GM13976 (cell line): ENCODE results near the gene CCDC188.

Experiments used
- DNase-seq: peaks from one replicate; pipeline ENCODE4 v3.0.0; 2012; ENCODE audit warnings: low spot score
- CTCF ChIP-seq: IDR thresholded peaks from 2 replicates; pipeline ENCODE4 v1.5.1; 2012; ENCODE audit warnings: borderline replicate concordance, mild to moderate bottlenecking; ENCODE audit not compliant: insufficient read depth; ENCODE audit errors: extremely low read depth, missing control alignments, control extremely low read depth
- in situ Hi-C: fragments of 300-500 bp; cut with MboI; formaldehyde crosslinking; loops from one replicate; pipeline ENCODE4 v1.12.0; 2022; ENCODE audit warnings: low sequenced_read_pairs, mixed read lengths, inconsistent platforms; ENCODE audit not compliant: unreplicated experiment

The CCDC188 gene

GRCh38 chr22:20153945-20154344 is 3.1 kb upstream of the CCDC188 start:
- in situ Hi-C loops: loop anchor here (10.0 kb wide), 2 partner anchors 101 to 141 kb away; no protein-coding TSS in a partner anchor
- no peak for DNase-seq
- TF ChIP-seq CTCF: no peak

DNA sequence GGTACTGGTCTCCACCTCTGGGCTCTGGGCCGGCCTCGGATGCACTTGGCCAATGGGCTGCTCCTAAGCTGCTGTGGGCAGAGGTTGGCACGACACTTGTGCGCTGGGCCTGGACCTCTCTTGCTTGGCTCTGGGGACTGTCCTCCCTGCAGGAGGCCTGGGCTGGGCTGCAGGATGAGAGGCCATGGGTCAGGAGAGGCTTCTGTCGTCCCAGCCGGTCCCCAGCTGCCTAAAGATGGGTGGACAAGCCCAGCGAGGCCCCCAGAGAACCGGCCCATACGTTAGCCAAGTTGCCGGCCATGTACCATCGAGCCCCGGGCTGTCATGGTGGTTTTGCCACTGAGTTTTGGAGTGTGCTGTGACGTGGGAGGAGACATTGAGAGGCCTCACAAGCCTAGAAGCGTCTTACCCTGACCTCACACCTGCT is 1.6 kb upstream of the CCDC188 start:
- DNase-seq: no peak
- in situ Hi-C loops: loop anchor here (10.0 kb wide), 2 partner anchors 102 to 142 kb away; no protein-coding TSS in a partner anchor
- no peak for TF ChIP-seq CTCF

DNA sequence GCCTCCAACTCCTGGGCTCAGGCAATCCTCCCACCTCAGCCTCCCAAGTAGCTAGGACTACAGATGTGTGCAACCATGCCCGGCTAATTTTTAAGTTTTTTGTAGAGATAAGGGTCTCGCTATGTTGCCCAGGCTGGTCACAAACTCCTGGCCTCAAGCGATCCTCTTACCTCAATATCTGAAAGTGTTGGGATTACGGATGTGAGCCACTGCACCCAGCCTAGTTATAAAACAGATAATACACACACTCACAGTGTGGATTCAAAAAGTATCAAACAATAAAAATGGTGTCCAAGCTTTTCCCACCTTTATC is 377 bp upstream of the CCDC188 start:
- no peak for TF ChIP-seq CTCF
- no peak for DNase-seq
- in situ Hi-C loops: loop anchor here (10.0 kb wide), 2 partner anchors 104 to 144 kb away; no protein-coding TSS in a partner anchor

DNA sequence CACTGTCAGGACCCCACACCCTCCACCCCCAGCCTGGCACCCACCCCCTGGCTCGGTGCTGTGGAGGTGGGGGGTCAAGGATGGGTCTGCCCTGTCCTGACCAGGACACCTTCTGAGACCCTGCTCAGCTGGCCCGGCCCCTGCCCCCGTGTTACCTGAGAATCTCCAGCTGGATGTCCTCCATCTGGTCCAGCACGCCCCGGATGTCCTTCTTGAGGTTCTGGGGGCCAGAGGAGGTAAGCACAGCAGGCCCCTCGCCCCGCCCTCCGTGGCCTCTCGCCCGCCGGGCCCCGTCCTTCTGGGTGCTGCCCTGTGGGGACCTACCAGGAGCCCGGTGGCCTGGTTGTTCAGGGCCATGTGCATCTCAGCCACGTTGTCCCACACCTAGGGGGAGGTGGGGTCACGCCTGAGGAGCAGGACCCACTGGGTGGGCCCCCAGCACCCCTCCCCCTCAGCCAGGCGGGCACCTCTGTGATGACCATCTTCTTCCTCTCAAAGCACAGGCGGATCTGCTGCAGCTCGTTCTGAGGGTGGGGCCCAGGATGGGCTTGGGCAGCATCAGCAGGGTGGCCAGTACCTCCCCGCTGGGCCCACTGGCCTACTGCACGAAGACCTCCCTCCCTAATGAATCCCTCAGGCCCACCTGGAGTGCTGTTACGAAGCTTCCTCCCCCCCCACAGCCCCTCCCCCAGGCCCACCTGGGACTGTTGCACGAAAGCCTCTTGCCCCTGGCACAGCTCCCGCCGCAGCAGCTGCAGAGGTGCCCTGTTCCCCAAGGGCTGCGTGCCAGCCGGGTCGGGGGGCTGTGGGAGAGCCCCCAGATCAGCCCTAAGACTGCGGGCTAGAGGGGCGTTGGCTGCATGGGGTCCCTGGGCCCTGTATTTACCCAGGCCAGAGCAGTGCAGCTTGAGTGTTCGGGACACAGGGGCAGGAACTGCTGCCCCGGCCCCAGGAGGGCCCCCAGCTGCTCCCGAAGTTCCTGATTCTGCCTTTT is 1.3 kb downstream of the CCDC188 start:
- TF ChIP-seq CTCF: no peak
- in situ Hi-C loops: loop anchor here (10.0 kb wide), 2 partner anchors 105 to 145 kb away; no protein-coding TSS in a partner anchor
- no peak for DNase-seq

DNA sequence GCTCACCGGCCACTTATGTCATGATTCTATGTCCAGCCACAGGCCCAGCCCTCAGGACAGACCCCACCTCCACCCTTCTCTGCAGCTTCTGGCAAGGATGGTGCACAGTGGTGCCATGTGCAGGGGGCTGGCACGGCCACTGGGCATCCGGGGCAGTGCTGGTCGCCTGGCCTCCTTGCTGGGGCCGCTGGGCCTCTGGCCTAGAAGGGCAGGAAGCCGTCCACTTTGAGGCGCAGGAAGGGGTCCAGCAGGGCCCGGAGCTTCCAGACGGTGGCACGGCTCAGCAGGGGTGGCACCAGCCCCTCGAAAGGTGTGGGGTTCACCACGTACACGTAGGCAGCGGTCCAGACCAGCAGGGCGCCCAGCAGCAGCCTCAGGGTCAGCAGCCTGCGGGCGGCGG is 2.4 kb downstream of the CCDC188 start:
- no peak for TF ChIP-seq CTCF
- in situ Hi-C loops: no loop called here
- DNase-seq: no peak

DNA sequence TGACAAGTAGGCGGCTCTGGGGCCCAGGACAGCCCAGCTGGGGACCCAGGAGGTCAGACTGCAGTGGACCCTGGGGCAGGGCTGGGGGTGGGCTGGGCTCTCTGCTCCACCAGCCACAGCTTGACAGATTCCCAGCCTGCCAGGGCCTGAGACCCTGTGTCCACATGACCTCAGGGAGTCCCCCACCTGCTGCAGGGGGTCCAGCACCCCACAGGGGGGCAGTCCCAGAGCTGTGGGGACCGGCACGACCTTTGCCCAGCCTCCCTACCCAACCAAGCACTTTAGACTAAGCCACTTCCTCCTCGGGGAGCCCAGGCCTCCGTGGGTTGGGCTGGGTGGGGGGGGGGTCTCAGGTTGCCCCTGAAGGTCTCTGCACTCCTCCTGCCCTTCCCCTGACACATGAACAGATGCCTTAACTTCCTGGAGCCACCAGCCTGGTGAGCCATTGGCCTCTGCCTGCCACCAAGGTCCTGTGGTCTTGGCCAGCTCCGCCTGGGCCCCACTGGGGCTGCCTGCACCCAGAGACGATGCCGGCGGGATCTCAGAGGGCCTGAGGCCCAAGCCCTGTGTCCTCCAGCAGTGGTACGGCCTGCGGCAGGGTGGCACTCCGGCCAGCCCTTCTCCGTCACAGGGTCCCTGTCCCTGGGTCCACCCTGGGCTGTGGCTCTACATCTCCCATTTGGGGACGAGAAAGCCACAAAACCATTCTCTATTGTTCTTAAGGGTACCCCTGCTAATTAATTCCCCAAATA is 3.4 kb downstream of the CCDC188 start:
- TF ChIP-seq CTCF: no peak
- in situ Hi-C loops: no loop called here
- no peak for DNase-seq
